HCT116 (cell line): Measurements from ENCODE around the gene XYLT1. TPM values are rescaled to one million over a fixed set of nuclear protein-coding genes. Genes with fewer than 3 reads are reported as not detected.

Experiments used
- ATAC-seq: fragments of 200-7000 bp; cut with Tn5 transposase; 2 replicates; pipeline ENCODE4 v1.9.1; 2020; ENCODE audit warnings: mild to moderate bottlenecking, moderate library complexity
- BruUV-seq: library from RNA; stranded (reverse); fragments of 400-500 nt; replicated peaks from 2 replicates; lab custom pipeline; 2021; lab: Mats Ljungman, UMichigan
- CTCF ChIA-PET: fragments of 300-600 bp; sonication (Branson Sonifier 250); formaldehyde crosslinking; loops from one replicate; lab custom pipeline; 2021; ENCODE audit warnings: antibody characterized with exemption; lab: Charles Lee
- POLR2A ChIA-PET: fragments of 300-600, 350-600 bp; sonication (Branson Sonifier 250); formaldehyde crosslinking; loops from one replicate; lab custom pipeline; 2021; ENCODE audit warnings: antibody characterized with exemption; lab: Charles Lee
- RAD21 ChIA-PET, 2 experiments: fragments of 300-600 bp; sonication (Branson Sonifier 250); formaldehyde crosslinking; loops; one replicate each; lab custom pipeline; 2023; ENCODE audit warnings: low total read pairs in 2 of 2; ENCODE audit not compliant: uncharacterized antibody in 2 of 2, unreplicated experiment in 2 of 2, low non-redundant PET in 1 of 2; lab: Charles Lee
- DNase-seq: peaks from one replicate; pipeline ENCODE4 v3.0.0-alpha.2; 2010; ENCODE audit warnings: low read depth, low spot score
- H2AFZ ChIP-seq: fragments of 200-600 bp; shearing (Covaris generic), sonication (generic); 2 replicates; pipeline ENCODE4 v1.6.1; 2017; ENCODE audit warnings: low read depth, mixed run types, mixed read lengths, antibody characterized with exemption, low read length; ENCODE audit not compliant: poor library complexity, severe bottlenecking
- H3K27ac ChIP-seq: 2 replicates; pipeline ENCODE4 v1.5.1; 2012; ENCODE audit warnings: low read depth, low read length
- H3K27me3 ChIP-seq: fragments of 200-600 bp; sonication (generic); 2 replicates; pipeline ENCODE4 v1.6.1; 2016; ENCODE audit warnings: mixed run types, low read length, mixed read lengths; ENCODE audit not compliant: insufficient read depth
- H3K36me3 ChIP-seq, 2 experiments: fragments of 200-500 bp in 1 of 2; fragments of 200-600 bp in 1 of 2; sonication (Bioruptor generic) in 1 of 2; sonication (generic) in 1 of 2; 2 replicates each; pipeline versions ENCODE4 v1.5.1 to v1.6.1; 2014 to 2016; ENCODE audit warnings: low read length in 2 of 2, inconsistent platforms in 1 of 2, mixed read lengths in 1 of 2, mixed run types in 1 of 2; ENCODE audit not compliant: insufficient read depth in 2 of 2, control insufficient read depth in 1 of 2
- H3K4me1 ChIP-seq, 2 experiments: fragments of 200-600 bp in 1 of 2; sonication (generic) in 1 of 2; 2 replicates each; pipeline versions ENCODE4 v1.5.1 to v1.6.1; 2012 to 2017; ENCODE audit warnings: low read length in 2 of 2, inconsistent platforms in 1 of 2, mild to moderate bottlenecking in 1 of 2, mixed read lengths in 1 of 2, mixed run types in 1 of 2, moderate library complexity in 1 of 2; ENCODE audit not compliant: insufficient read depth in 2 of 2, control insufficient read depth in 1 of 2
- H3K4me2 ChIP-seq: fragments of 200-600 bp; sonication (generic); 2 replicates; pipeline ENCODE4 v1.6.1; 2017; ENCODE audit warnings: mixed run types, low read length, mixed read lengths
- H3K4me3 ChIP-seq, 2 experiments: fragments of 200-600 bp in 1 of 2; sonication (generic) in 1 of 2; replicated peaks in 1 of 2; 2 replicates each; pipeline ENCODE4 v1.5.1; 2011 to 2016; ENCODE audit warnings: low read length in 2 of 2, control low read depth in 1 of 2, low read depth in 1 of 2, mild to moderate bottlenecking in 1 of 2, mixed read lengths in 1 of 2, mixed run types in 1 of 2
- H3K79me2 ChIP-seq: fragments of 200-600 bp; sonication (generic); 2 replicates; pipeline ENCODE4 v1.6.1; 2017; ENCODE audit warnings: mild to moderate bottlenecking, mixed run types, low read length, moderate library complexity, mixed read lengths; ENCODE audit not compliant: insufficient read depth
- H3K9ac ChIP-seq: fragments of 200-600 bp; sonication (generic); 2 replicates; pipeline ENCODE4 v1.6.1; 2016; ENCODE audit warnings: low read length, mixed read lengths
- H3K9me2 ChIP-seq: fragments of 200-600 bp; sonication (generic), shearing (Covaris generic); 2 replicates; pipeline ENCODE4 v1.6.1; 2017; ENCODE audit warnings: mixed run types, mild to moderate bottlenecking, moderate library complexity; ENCODE audit not compliant: insufficient read depth
- H3K9me3 ChIP-seq, 2 experiments: fragments of 200-500 bp in 1 of 2; fragments of 200-600 bp in 1 of 2; sonication (Bioruptor generic) in 1 of 2; sonication (generic) in 1 of 2; 2 replicates each; pipeline ENCODE4 v1.6.1; 2014 to 2017; ENCODE audit warnings: low read length in 2 of 2, mixed read lengths in 2 of 2, inconsistent platforms in 1 of 2, low read depth in 1 of 2, mild to moderate bottlenecking in 1 of 2, mixed run types in 1 of 2, moderate library complexity in 1 of 2; ENCODE audit not compliant: control insufficient read depth in 1 of 2, insufficient read depth in 1 of 2
- H4K20me1 ChIP-seq: fragments of 200-600 bp; sonication (generic), shearing (Covaris generic); 2 replicates; pipeline ENCODE4 v1.6.1; 2017; ENCODE audit warnings: mixed run types, mild to moderate bottlenecking, moderate library complexity; ENCODE audit not compliant: insufficient read depth
- ATF3 ChIP-seq: IDR thresholded peaks from 2 replicates; pipeline ENCODE4 v1.6.1; 2012
- CBX3 ChIP-seq: IDR thresholded peaks from 2 replicates; pipeline ENCODE4 v1.6.1; 2012; ENCODE audit warnings: low read depth
- CEBPB ChIP-seq: IDR thresholded peaks from 2 replicates; pipeline ENCODE4 v1.6.1; 2012; ENCODE audit warnings: low read depth
- CTCF ChIP-seq, 3 experiments: fragments of 200-600 bp in 1 of 3; sonication (generic) in 1 of 3; IDR thresholded peaks in 2 of 3; conservative IDR thresholded peaks in 1 of 3; 2 replicates each; pipeline ENCODE4 v1.5.1; 2012 to 2017; ENCODE audit warnings: low read depth in 2 of 3, low read length in 2 of 3, antibody characterized with exemption in 1 of 3, borderline replicate concordance in 1 of 3, control low read depth in 1 of 3, mild to moderate bottlenecking in 1 of 3, mixed read lengths in 1 of 3, mixed run types in 1 of 3, moderate library complexity in 1 of 3; ENCODE audit not compliant: insufficient read depth in 1 of 3
- EZH2 ChIP-seq: fragments of 200-600 bp; sonication (generic); IDR thresholded peaks from 2 replicates; pipeline ENCODE4 v1.6.1; 2017; ENCODE audit warnings: antibody characterized with exemption, mixed run types
- JUND ChIP-seq: IDR thresholded peaks from 2 replicates; pipeline ENCODE4 v1.6.1; 2012
- MAX ChIP-seq: IDR thresholded peaks from 2 replicates; pipeline ENCODE4 v1.6.1; 2012
- POLR2A ChIP-seq: IDR thresholded peaks from 2 replicates; pipeline ENCODE4 v1.7.0; 2011; ENCODE audit warnings: borderline replicate concordance; ENCODE audit not compliant: insufficient read depth, insufficient read length; ENCODE audit errors: extremely low read depth
- RAD21 ChIP-seq: IDR thresholded peaks from 2 replicates; pipeline ENCODE4 v1.6.1; 2012; ENCODE audit warnings: low read depth, mild to moderate bottlenecking
- REST ChIP-seq: IDR thresholded peaks from 2 replicates; pipeline ENCODE4 v1.6.1; 2012; ENCODE audit warnings: low read depth
- SIN3A ChIP-seq: IDR thresholded peaks from 2 replicates; pipeline ENCODE4 v1.6.1; 2012; ENCODE audit warnings: low read depth
- SP1 ChIP-seq: IDR thresholded peaks from 2 replicates; pipeline ENCODE4 v1.6.1; 2012; ENCODE audit warnings: low read depth
- SRF ChIP-seq: IDR thresholded peaks from 2 replicates; pipeline ENCODE4 v1.6.1; 2012; ENCODE audit warnings: low read depth
- TCF7L2 ChIP-seq: IDR thresholded peaks from 2 replicates; pipeline ENCODE4 v1.7.0; 2011; ENCODE audit warnings: borderline replicate concordance, inconsistent platforms; ENCODE audit not compliant: insufficient read depth, insufficient read length; ENCODE audit errors: extremely low read depth
- YY1 ChIP-seq: IDR thresholded peaks from 2 replicates; pipeline ENCODE4 v1.6.1; 2011; ENCODE audit warnings: low read length, low read depth, moderate library complexity, mild to moderate bottlenecking; ENCODE audit not compliant: insufficient replicate concordance; ENCODE audit errors: extremely low read depth
- ZFX ChIP-seq: fragments of 450-650 bp; IDR thresholded peaks from 2 replicates; pipeline ENCODE4 v1.6.1; 2017
- ZNF274 ChIP-seq: fragments of 200-500 bp; sonication (Bioruptor generic); IDR thresholded peaks from 2 replicates; pipeline ENCODE4 v1.6.1; 2014; ENCODE audit warnings: mild to moderate bottlenecking, low read depth, low read length, inconsistent platforms
- intact Hi-C: fragments of 100-400 bp; cut with micrococcal nuclease; formaldehyde crosslinking; loops from 2 replicates; pipeline ENCODE4 v1.10.0; 2022
- total RNA-seq: library from RNA; stranded (reverse); gene quantifications from one replicate; pipeline ENCODE4 v1.2.1, GENCODE V29; 2021; ENCODE audit not compliant: unreplicated experiment

The XYLT1 gene
- total RNA-seq, 1 experiment from 2014 or later, result 4.5 TPM

GRCh38 chr16:17160920-17161431, 309.8 kb downstream of the XYLT1 start:
- ChIA-PET CTCF (no interaction called here), POLR2A (no interaction called here), RAD21 (no interaction called here)
- no peak overlapping the region for H3K9ac ChIP-seq
- ATAC-seq (no peak), DNase-seq (no peak)
- H3K36me3 ChIP-seq, result no peaks in the 10 kb centered on the region
- H3K79me2 ChIP-seq, result no peaks in the 10 kb centered on the region
- H3K4me3 ChIP-seq, result no peak overlapping the region
- H3K27me3 ChIP-seq, result no peaks in the 10 kb centered on the region
- intact Hi-C loops, result no loop called here
- no peaks in the 10 kb centered on the region for H3K9me2 ChIP-seq
- no peak overlapping the region for H3K27ac ChIP-seq
- TF ChIP-seq ZNF274 (no peak), JUND (no peak), CBX3 (no peak), MAX (no peak), POLR2A (no peak), CTCF (IDR thresholded peaks at IDR 0.05 in 2 of 3, conservative IDR thresholded peaks at IDR 0.05 in 1 of 3; ENCODE audit: borderline replicate concordance in 1 of 3, insufficient read depth in 1 of 3, low read depth in 2 of 3, low read length in 2 of 3) (no peak), SIN3A (no peak), SRF (no peak), YY1 (no peak), TCF7L2 (no peak), EZH2 (no peak), ZFX (no peak), REST (no peak), ATF3 (no peak), RAD21 (no peak), SP1 (no peak), CEBPB (no peak)
- H2AFZ ChIP-seq, result no peak overlapping the region
- no peaks in the 10 kb centered on the region for H3K4me1 ChIP-seq
- H4K20me1 ChIP-seq, result no peaks in the 10 kb centered on the region
- no peaks in the 10 kb centered on the region for H3K9me3 ChIP-seq
- H3K4me2 ChIP-seq, result no peak overlapping the region
- BruUV-seq, result no TSS peak
